HG03521 (cell line): ENCODE measurements around the gene ANKFN1.
"Not testable (repeated sequence)": the region's sequence is repeated elsewhere in the genome, so short reads cannot be mapped to it uniquely, and the experiment has no call there.

Experiments used
- ATAC-seq: cut with Tn5 transposase; IDR thresholded peaks from one replicate; pipeline ENCODE4 v1.9.1; 2021; ENCODE audit warnings: mild to moderate bottlenecking, moderate library complexity; ENCODE audit not compliant: unreplicated experiment

The ANKFN1 gene

DNA sequence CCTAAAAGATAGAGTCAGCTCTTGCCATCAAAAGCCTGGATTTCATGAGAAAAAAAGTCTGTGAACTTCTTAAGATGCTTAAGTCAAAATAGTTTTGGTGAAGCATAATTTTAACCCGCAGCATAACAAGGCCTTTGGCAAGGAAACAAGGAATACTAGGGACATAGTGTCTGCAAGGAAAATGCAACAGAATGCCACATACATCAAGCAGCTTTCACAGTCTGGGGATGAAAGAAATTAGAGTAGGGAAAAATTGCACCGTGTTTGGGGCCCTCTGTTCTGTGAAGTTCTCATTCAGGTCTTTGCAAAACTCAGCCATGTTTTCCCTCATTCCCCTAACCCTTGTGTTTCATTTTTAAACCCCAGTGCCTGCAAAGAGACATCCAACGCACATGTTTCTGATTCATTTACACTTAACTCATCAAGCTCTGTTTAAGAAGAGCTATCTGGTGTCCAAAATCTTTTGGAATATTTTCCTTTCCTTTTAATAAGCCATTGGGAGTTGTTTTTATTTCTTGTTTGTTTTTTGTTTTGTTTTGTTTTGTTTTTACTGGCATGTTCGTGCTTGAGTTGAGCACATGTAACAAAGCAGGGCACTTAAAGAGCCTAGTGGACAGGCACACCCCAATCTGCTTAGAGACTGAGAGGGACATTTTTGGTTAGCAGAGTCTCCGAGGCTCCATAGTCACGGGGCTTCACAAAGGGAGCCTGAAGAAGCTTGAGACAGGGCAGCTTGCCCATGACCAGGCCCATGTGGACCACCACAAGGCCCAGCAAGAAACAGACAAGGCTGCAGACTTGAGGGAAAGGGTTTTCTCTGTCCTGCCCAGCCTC lies 116.5 kb downstream of the ANKFN1 start:
- ATAC-seq = no peak

GRCh38 chr17:56274491-56274890 lies 121.2 kb downstream of the ANKFN1 start:
- no peak for ATAC-seq

DNA sequence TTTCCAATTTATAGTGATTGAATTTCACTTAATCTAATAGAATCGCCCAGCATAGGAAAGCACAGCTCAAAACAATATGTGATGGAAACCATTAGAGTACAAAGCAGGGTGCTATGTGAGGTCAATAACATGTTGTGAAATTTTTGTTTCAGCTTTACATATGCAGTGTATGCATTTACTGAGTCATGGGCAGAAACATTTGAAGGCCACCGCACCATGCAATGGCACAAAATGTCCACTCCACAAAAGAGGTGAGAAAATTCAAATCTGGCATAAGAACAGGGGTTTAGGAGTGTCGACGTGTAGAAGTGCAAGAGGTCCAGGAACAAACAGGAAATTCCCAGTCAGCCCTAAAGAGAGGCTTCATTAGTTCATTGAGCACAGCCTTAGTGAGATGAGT lies 131.2 kb downstream of the ANKFN1 start:
- ATAC-seq = no peak

DNA sequence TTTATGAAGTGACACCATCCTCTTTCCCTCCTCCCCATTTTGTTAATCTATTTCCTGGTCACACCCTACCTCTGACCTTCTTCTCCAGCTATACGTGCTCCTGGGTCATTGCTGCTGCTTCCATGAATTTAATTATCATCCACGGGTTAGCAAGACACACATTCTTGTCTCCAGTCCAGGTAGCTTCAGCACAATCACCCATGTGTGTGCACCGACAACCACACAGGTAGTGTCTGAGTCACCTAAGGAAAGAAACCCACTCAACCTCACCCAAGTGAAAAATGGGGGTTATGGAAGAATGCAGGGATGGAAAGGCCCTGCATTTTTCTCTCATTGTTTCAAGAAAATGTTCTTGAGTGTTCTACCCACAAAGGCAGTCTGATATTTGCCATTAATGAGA lies 135.5 kb downstream of the ANKFN1 start:
- not testable (repeated sequence) for ATAC-seq

- ATAC-seq = no peak
These were observed 136.0 kb downstream of the ANKFN1 start for GRCh38 chr17:56289321-56289720.

GRCh38 chr17:56290101-56290801 lies 137.0 kb downstream of the ANKFN1 start:
- no peak for ATAC-seq

- no peak for ATAC-seq
These were observed 137.5 kb downstream of the ANKFN1 start for GRCh38 chr17:56290802-56291118.

- no peak for ATAC-seq
These were observed 138.0 kb downstream of the ANKFN1 start for GRCh38 chr17:56291226-56291805.

- ATAC-seq = no peak
These were observed 138.7 kb downstream of the ANKFN1 start for GRCh38 chr17:56292010-56292409.

DNA sequence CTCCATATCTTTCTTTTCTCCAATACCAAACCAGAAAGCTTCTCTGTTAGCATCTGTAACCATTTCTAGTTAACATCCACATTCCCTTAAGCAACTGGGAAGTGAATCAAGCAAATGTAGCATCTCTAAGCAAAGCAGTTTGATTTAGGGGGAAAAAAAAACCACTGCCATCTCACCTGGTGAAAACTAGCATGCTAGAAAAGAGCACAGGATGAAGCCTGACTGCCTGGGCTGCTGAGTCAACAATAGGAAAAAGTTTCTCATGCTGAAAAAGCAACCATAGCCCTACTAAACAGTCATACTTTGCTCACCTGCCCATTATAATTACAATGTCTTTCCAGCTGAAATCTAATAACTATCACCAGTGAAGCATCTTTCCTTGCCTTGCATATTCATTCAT lies 139.3 kb downstream of the ANKFN1 start:
- no peak for ATAC-seq

DNA sequence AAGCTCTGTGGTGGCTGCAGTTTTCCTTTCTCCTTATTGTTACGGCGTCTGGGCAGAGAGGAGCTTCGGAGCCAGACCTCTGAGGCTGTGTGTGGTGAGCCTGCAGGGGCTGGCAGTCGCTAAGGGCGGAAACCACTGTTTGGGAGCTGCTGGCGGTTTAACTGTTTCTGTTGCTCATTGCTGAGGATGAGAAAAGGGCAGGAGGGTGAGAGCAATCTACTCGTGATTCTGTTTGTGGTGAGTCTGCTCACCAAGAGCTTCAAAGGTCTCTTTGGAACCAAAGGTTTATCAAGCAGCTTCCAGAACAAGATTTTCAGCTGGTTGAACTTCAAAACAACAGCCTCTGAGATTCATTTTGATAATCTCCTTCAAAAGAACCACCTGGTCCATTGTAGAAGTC lies 143.9 kb downstream of the ANKFN1 start:
- no peak for ATAC-seq

- no peak for ATAC-seq
These were observed 145.6 kb downstream of the ANKFN1 start for GRCh38 chr17:56298846-56299245.

GRCh38 chr17:56300144-56300543 lies 146.9 kb downstream of the ANKFN1 start:
- no peak for ATAC-seq

GRCh38 chr17:56305007-56305406 lies 151.7 kb downstream of the ANKFN1 start:
- ATAC-seq = no peak

DNA sequence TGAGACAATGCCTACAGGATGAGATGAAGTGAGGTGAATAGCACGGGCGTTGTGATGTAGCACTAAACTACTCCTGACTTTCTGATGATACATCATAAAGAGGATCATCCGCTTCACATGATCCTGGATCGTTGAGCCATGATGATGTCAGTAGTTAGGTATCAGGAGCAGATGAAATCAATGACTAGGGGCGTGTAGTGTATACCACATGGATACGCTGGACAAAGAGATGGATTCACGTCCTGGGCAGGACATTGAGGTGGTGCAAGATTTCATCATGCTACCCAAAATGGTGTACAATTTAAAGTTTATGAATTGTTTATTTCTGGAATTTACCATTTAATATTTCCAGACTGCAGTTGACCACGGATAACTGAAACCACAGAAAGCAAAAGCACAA lies 156.6 kb downstream of the ANKFN1 start:
- ATAC-seq = no peak

DNA sequence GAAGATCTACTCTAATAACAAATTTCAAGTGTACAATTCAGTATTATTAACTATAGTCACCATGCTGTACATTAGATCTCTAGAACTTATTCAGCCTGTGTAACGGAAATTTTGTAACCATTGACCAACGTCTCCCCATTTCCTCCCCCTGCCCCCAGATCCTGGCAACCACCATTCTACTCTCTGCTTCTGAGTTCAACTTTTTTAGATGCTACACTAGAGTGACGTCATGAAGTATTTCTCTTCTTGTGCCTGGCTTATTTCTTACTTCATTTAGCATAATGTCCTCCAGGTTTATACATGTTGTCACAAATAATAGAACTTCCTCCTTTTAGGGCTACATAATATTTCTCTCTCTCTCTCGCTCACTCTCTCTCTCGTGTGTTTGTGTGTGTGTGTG lies 157.5 kb downstream of the ANKFN1 start:
- no peak for ATAC-seq

- no peak for ATAC-seq
These were observed 159.9 kb downstream of the ANKFN1 start for GRCh38 chr17:56313201-56313600.

- no peak for ATAC-seq
These were observed 160.8 kb downstream of the ANKFN1 start for GRCh38 chr17:56314026-56314425.

DNA sequence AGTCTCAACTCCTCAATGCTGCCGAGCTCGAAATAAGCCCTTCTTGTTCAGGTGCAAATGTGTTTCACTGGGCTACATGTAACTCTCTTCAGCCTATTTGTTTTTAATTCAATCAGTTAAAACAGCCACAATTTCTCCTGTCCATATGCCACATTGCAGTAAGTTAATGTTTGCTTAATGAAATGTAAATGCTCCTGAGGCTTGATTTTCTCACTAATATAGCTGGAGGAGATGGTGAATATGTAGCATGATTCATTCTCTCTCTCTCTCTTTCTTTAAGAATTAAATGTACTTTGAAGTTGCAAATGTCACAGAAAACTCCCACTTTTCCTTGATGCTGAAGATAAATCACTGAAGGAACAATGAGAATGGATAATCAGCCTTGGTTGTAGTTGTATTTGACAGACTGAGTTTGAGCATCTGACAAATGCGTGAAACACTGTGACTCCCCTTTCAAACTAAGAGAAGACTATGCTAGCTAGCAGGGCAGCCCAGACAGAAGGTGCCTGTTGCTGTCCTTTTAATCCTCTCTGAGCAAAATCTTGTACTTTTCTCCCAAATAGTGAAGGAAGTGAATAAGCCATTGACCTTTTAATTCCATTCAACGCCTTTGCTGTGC lies 161.8 kb downstream of the ANKFN1 start:
- ATAC-seq = no peak

DNA sequence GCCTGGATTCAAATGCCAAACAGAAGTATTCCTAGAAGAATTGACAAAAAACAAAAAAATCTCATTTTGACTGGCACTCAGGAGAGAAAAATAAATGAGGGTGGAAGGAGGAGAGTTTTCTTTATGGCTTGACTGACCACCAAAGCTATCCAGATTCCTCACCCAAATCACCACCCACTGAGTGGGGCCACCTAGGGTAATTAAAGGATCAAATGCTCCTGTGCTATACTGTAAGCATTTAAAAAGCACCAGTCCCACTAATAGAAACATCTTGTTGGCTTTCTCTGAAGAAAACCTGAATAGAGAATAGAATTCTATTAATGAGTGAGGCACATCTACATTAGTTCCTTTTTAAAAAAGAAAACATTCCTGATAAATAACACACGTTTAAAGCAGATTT lies 163.3 kb downstream of the ANKFN1 start:
- ATAC-seq = no peak

GRCh38 chr17:56317351-56318208 lies 164.3 kb downstream of the ANKFN1 start:
- no peak for ATAC-seq
